GM10266 (cell line): ENCODE results near the gene SLC17A7.
"Not testable (repeated sequence)": the region's sequence is repeated elsewhere in the genome, so short reads cannot be mapped to it uniquely, and the experiment has no call there.

ENCODE experiments used
- DNase-seq: peaks from one replicate; pipeline ENCODE4 v3.0.0; 2012; ENCODE audit errors: extremely low spot score
- TF ChIP-seq, protein P1 (sequence below): IDR thresholded peaks from 2 replicates; pipeline ENCODE4 v1.5.1; 2012; ENCODE audit warnings: mild to moderate bottlenecking, low read depth; ENCODE audit not compliant: control insufficient read depth, insufficient read depth; ENCODE audit errors: missing control alignments

Gene SLC17A7

DNA sequence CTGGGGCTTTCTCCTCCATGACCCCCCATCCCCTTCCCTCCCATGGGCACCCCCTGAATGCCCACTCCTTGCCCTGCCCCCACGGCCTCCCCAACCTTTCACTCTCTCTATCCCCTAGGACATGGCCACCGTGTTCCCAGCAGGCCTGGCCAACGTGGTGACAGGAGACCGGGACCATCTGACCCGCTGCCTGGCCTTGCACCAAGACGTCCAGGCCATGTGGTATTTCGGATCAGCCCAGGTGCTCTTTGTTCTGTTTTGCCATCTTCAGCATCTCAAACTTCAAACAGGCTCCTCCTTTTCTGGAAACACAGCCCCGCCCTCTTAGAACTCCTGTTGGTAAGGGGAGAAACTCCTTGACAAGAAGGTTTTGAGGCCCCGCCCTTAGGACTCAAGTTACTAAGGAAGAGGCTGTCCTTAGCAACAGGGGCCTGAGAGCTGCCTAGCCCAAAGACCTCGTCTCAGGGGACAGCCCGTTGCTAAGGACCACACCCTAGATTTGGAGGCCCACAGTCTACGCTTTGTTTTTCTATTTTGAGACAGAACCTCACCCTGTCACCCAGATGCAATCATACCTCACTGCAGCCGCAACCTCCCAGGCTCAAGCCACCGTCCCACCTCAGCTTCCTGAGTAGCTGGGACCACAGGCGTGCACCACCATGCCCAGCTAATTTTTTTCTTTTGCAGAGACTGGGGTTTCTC lies 27.6 kb upstream of the SLC17A7 start:
- peak; percentile 94 for DNase-seq
- TF ChIP-seq, protein P1, sequence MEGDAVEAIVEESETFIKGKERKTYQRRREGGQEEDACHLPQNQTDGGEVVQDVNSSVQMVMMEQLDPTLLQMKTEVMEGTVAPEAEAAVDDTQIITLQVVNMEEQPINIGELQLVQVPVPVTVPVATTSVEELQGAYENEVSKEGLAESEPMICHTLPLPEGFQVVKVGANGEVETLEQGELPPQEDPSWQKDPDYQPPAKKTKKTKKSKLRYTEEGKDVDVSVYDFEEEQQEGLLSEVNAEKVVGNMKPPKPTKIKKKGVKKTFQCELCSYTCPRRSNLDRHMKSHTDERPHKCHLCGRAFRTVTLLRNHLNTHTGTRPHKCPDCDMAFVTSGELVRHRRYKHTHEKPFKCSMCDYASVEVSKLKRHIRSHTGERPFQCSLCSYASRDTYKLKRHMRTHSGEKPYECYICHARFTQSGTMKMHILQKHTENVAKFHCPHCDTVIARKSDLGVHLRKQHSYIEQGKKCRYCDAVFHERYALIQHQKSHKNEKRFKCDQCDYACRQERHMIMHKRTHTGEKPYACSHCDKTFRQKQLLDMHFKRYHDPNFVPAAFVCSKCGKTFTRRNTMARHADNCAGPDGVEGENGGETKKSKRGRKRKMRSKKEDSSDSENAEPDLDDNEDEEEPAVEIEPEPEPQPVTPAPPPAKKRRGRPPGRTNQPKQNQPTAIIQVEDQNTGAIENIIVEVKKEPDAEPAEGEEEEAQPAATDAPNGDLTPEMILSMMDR, result no peak

GRCh38 chr19:49468199-49468598 lies 26.9 kb upstream of the SLC17A7 start:
- no peak for DNase-seq
- TF ChIP-seq, protein P1, result no peak

- DNase-seq, result no peak
- TF ChIP-seq, protein P1, result no peak
These were observed 24.0 kb upstream of the SLC17A7 start for GRCh38 chr19:49465371-49465770.

GRCh38 chr19:49463960-49464740 lies 22.8 kb upstream of the SLC17A7 start:
- no peak for DNase-seq
- TF ChIP-seq, protein P1, result no peak

- TF ChIP-seq, protein P1, result no peak
- DNase-seq, result no peak
These were observed 21.2 kb upstream of the SLC17A7 start for GRCh38 chr19:49462492-49462891.

DNA sequence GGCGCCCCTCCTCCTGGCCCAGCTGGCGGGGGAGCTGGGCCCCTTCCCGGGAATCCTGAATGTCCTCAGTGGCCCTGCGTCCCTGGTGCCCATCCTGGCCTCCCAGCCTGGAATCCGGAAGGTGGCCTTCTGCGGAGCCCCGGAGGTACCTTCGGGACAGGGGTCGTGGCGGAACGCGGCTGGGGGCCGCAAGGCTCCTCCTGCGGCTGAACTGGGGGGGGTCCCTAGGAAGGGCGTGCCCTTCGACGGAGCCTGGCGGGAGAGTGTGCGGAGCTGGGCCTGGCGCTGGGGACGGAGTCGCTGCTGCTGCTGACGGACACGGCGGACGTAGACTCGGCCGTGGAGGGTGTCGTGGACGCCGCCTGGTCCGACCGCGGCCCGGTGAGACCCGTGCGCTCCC lies 20.3 kb upstream of the SLC17A7 start:
- TF ChIP-seq, protein P1, result no peak
- no peak for DNase-seq

GRCh38 chr19:49461130-49461529 lies 19.8 kb upstream of the SLC17A7 start:
- not testable (repeated sequence) for DNase-seq
